GM12878 (cell line): ENCODE data around the gene C2orf68. TPM values are rescaled to one million over a fixed set of nuclear protein-coding genes. Genes with fewer than 3 reads are reported as not detected.
"Not testable (repeated sequence)": the region's sequence is repeated elsewhere in the genome, so short reads cannot be mapped to it uniquely, and the experiment has no call there.

ENCODE experiments used
- ATAC-seq: fragments of 200-7000 bp; cut with Tn5 transposase; 3 replicates; pipeline ENCODE4 v1.9.1; 2020; ENCODE audit warnings: mild to moderate bottlenecking, moderate library complexity
- BruUV-seq: library from RNA; stranded (reverse); fragments of 400-500 nt; replicated peaks from 2 replicates; lab custom pipeline; 2021; lab: Mats Ljungman, UMichigan
- CTCF ChIA-PET: fragments of 300-600 bp; sonication (Branson Sonifier 250); formaldehyde crosslinking; extraction: SDS; loops from one replicate; lab custom pipeline; 2021; ENCODE audit warnings: inconsistent platforms; lab: Yijun Ruan, JAX
- POLR2A ChIA-PET: fragments of 350-600 bp; formaldehyde crosslinking; extraction: SDS; loops from one replicate; lab custom pipeline; 2021; ENCODE audit warnings: inconsistent platforms; lab: Charles Lee
- RAD21 ChIA-PET: fragments of 300-600 bp; sonication (Branson Sonifier 250); formaldehyde crosslinking; loops from one replicate; lab custom pipeline; 2023; ENCODE audit warnings: antibody characterized with exemption; ENCODE audit not compliant: unreplicated experiment; lab: Charles Lee
- SMC1A ChIA-PET: fragments of 300-600 bp; sonication (Branson Sonifier 250); formaldehyde crosslinking; loops from one replicate; lab custom pipeline; 2023; ENCODE audit not compliant: unreplicated experiment, uncharacterized antibody; lab: Charles Lee
- DNase-seq: peaks from one replicate; pipeline ENCODE4 v3.0.0-alpha.2; 2011; ENCODE audit warnings: low read depth, low spot score
- FAIRE-seq: peaks from 3 replicates; lab custom pipeline; 2011; peaks lifted over from hg19 to GRCh38; lab: Jason Lieb, UNC
- H2AFZ ChIP-seq: 2 replicates; pipeline ENCODE4 v1.6.0; 2011; ENCODE audit warnings: low read depth, low read length, control low read depth; ENCODE audit not compliant: control insufficient read depth
- H3K27ac ChIP-seq: 2 replicates; pipeline ENCODE4 v1.5.1; 2011; ENCODE audit warnings: control low read depth; ENCODE audit not compliant: control insufficient read depth, insufficient read depth
- H3K27me3 ChIP-seq, 2 experiments: replicated peaks in 1 of 2; 2 replicates each; pipeline versions ENCODE4 v1.6.0 to v1.6.1; 2011; ENCODE audit warnings: low read length in 1 of 2; ENCODE audit not compliant: control insufficient read depth in 2 of 2, insufficient read depth in 2 of 2
- H3K36me3 ChIP-seq, 2 experiments: 2 replicates each; pipeline ENCODE4 v1.5.1; 2011; ENCODE audit warnings: low read length in 1 of 2; ENCODE audit not compliant: control insufficient read depth in 2 of 2, insufficient read depth in 2 of 2
- H3K4me1 ChIP-seq: 2 replicates; pipeline ENCODE4 v1.6.1; 2011; ENCODE audit warnings: mild to moderate bottlenecking, low read length, moderate library complexity, mixed read lengths; ENCODE audit not compliant: control insufficient read depth, insufficient read depth
- H3K4me2 ChIP-seq: 2 replicates; pipeline ENCODE4 v1.6.0; 2011; ENCODE audit warnings: control low read depth; ENCODE audit not compliant: control insufficient read depth, insufficient read depth
- H3K4me3 ChIP-seq: fragments of 200-600 bp; sonication (generic); 2 replicates; pipeline ENCODE4 v1.5.1; 2016
- H3K79me2 ChIP-seq: 2 replicates; pipeline ENCODE4 v1.6.0; 2011; ENCODE audit warnings: low read length; ENCODE audit not compliant: control insufficient read depth, insufficient read depth
- H3K9ac ChIP-seq: 2 replicates; pipeline ENCODE4 v1.8.0; 2011; ENCODE audit warnings: low read length, control low read depth, mixed read lengths; ENCODE audit not compliant: control insufficient read depth, insufficient read depth
- H3K9me3 ChIP-seq: replicated peaks from 3 replicates; pipeline ENCODE4 v1.5.1; 2011; ENCODE audit warnings: mild to moderate bottlenecking, low read length; ENCODE audit not compliant: control insufficient read depth, insufficient read depth
- H4K20me1 ChIP-seq: 2 replicates; pipeline ENCODE4 v1.6.0; 2011; ENCODE audit not compliant: control insufficient read depth, insufficient read depth
- GABPA ChIP-seq: IDR thresholded peaks from 2 replicates; pipeline ENCODE4 v1.6.1; 2014; ENCODE audit warnings: antibody characterized with exemption, low read depth, mild to moderate bottlenecking, inconsistent platforms
- MTA2 ChIP-seq: fragments of 450-650 bp; IDR thresholded peaks from 2 replicates; pipeline ENCODE4 v1.6.1; 2016; ENCODE audit warnings: low read depth, mild to moderate bottlenecking, moderate library complexity
- MTA3 ChIP-seq: IDR thresholded peaks from 2 replicates; pipeline ENCODE4 v1.6.1; 2012; ENCODE audit warnings: low read length, inconsistent platforms, borderline replicate concordance
- POU2F2 ChIP-seq: IDR thresholded peaks from 3 replicates; pipeline ENCODE4 v1.6.1; 2011; ENCODE audit warnings: low read depth, mild to moderate bottlenecking, low read length, borderline replicate concordance
- RFX5 ChIP-seq: IDR thresholded peaks from 2 replicates; pipeline ENCODE4 v1.6.1; 2011; ENCODE audit warnings: low read depth, low read length, improper control_type of control experiment
- SPI1 ChIP-seq: IDR thresholded peaks from 2 replicates; pipeline ENCODE4 v1.6.1; 2011; ENCODE audit warnings: low read depth, mild to moderate bottlenecking, low read length, moderate library complexity, borderline replicate concordance; ENCODE audit not compliant: insufficient read depth
- WGBS: methylation state at CpG from one replicate; pipeline ENCODE4 v1.1.6; 2016; ENCODE audit warnings: low lambda C conversion rate; ENCODE audit not compliant: insufficient replicate concordance, insufficient coverage; ENCODE audit errors: missing lambda C conversion rate; 5-methylcytosine and 5-hydroxymethylcytosine counted together
- in situ Hi-C: fragments of 300-500 bp; cut with MboI; formaldehyde crosslinking; loops from 9 replicates; pipeline ENCODE4 v1.14.3; 2018; ENCODE audit warnings: mixed read lengths
- intact Hi-C: fragments of 100-400 bp; cut with micrococcal nuclease; formaldehyde crosslinking; loops from one replicate; pipeline ENCODE4 v1.14.2; 2022; ENCODE audit not compliant: unreplicated experiment
- polyA plus RNA-seq, 11 experiments: library from polyadenylated mRNA; depleted of rRNA in 4 of 11; unstranded in 6 of 11; stranded (reverse) in 5 of 11; fragments of >200 nt; fragmentation: Nextera tagmentation in 4 of 11; fragmentation: Illumina TruSeq in 1 of 11; extraction: Ambion mirVana in 4 of 11; extraction: Trizol in 1 of 11; gene quantifications; 1 replicate in 1 of 11; 2 replicates in 10 of 11; pipeline versions ENCODE4 v1.2.1 to v1.2.3, GENCODE V29; 2011 to 2016; ENCODE audit warnings: inconsistent platforms in 2 of 11, missing spikeins in 2 of 11, low read depth in 1 of 11
- total RNA-seq, 4 experiments: library from RNA; depleted of rRNA in 3 of 4; stranded (reverse); fragments of >200 nt in 3 of 4; fragmentation: Illumina TruSeq in 1 of 4; extraction: Trizol in 1 of 4; gene quantifications; 2 replicates each; pipeline versions ENCODE4 v1.2.1 to v1.2.3, GENCODE V29; 2013 to 2021
- TF ChIP-seq, protein P1 (sequence below): fragments of 450-650 bp; IDR thresholded peaks from 2 replicates; pipeline ENCODE4 v1.6.1; 2017; ENCODE audit warnings: mild to moderate bottlenecking, moderate library complexity

The C2orf68 gene
- total and polyA plus RNA-seq, 10 of the 15 experiments (the other 5 are each of a cell fraction or from before 2014, with no cell fraction given) = 12.7 to 56.1 (median 28.4) TPM

DNA sequence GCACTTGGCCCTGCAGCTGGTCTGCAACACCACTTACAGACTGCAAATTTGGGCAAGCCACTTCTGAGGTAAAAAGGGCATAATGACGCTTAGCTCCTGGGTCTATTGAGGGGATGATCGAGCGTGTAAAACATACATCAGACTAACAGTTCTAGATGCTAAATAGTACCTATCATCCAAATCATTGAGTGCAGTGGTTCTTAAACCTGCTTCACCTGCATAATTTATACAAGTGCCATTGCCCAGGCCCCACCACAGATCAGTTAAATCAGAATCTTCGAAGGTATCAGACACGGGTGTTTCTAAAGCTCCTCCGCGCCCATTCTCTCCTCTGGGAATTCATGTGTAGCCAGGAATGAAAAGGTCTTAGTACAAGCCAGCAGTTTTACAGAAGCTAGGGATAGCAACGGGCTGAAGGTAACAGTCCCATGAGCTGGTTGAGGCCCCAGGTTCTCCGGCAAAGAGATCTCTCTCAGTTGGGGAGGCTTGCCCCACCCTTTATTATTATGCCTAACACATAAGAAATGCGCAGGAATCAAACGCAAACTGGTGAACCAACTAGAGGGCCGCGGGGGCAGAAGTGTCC is 17.1 kb downstream of the C2orf68 start (continued):
- TF ChIP-seq, protein P1, sequence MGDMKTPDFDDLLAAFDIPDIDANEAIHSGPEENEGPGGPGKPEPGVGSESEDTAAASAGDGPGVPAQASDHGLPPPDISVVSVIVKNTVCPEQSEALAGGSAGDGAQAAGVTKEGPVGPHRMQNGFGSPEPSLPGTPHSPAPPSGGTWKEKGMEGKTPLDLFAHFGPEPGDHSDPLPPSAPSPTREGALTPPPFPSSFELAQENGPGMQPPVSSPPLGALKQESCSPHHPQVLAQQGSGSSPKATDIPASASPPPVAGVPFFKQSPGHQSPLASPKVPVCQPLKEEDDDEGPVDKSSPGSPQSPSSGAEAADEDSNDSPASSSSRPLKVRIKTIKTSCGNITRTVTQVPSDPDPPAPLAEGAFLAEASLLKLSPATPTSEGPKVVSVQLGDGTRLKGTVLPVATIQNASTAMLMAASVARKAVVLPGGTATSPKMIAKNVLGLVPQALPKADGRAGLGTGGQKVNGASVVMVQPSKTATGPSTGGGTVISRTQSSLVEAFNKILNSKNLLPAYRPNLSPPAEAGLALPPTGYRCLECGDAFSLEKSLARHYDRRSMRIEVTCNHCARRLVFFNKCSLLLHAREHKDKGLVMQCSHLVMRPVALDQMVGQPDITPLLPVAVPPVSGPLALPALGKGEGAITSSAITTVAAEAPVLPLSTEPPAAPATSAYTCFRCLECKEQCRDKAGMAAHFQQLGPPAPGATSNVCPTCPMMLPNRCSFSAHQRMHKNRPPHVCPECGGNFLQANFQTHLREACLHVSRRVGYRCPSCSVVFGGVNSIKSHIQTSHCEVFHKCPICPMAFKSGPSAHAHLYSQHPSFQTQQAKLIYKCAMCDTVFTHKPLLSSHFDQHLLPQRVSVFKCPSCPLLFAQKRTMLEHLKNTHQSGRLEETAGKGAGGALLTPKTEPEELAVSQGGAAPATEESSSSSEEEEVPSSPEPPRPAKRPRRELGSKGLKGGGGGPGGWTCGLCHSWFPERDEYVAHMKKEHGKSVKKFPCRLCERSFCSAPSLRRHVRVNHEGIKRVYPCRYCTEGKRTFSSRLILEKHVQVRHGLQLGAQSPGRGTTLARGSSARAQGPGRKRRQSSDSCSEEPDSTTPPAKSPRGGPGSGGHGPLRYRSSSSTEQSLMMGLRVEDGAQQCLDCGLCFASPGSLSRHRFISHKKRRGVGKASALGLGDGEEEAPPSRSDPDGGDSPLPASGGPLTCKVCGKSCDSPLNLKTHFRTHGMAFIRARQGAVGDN = no peak
- TF ChIP-seq GABPA (no peak), POU2F2 (no peak)

DNA sequence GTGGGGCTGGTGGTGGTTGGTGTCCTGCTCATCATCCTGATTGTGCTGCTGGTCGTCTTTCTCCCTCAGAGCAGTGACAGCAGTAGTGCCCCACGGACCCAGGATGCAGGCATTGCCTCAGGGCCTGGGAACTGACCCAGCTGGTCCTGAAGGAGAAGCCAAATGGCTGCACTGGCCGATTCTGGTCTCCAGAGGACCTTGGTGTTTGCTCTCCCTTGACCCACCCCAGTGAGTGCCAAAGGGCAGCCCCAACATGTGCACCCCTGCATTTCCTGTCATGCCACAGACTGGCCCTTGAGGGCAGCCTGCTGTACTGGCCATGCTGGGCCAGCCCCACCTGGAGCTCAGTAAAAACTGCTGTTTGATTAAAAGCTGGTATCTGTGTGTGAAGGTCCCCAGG is 18.8 kb downstream of the C2orf68 start:
- ChIA-PET CTCF (interaction anchor here (0.9 kb wide), 1 partner anchor 154 kb away, joined by 3 read pairs; no protein-coding TSS in a partner anchor), RAD21 (no interaction called here), POLR2A (no interaction called here), SMC1A (interaction anchor here (2.3 kb wide), 1 partner anchor 15 kb away, joined by 6 read pairs; the partner anchor contains the start of gene VAMP8)
- Histone ChIP-seq H3K4me3 (no peak overlapping the region), H3K79me2 (peaks cover 28% of the 10 kb centered on the region), H3K9me3 (no peaks in the 10 kb centered on the region), H4K20me1 (no peaks in the 10 kb centered on the region), H3K27me3 (no peaks in the 10 kb centered on the region), H3K4me1 (peaks cover 9% of the 10 kb centered on the region), H3K27ac (no peak overlapping the region), H2AFZ (no peak overlapping the region), H3K9ac (no peak overlapping the region), H3K36me3 (peaks cover 0 to 8% of the 10 kb centered on the region in 2 experiments; a peak in 2 of 4 replicates), H3K4me2 (no peak overlapping the region)
- FAIRE-seq = no peak
- WGBS = 24% methylated on average over 3 of the region's 3 CpGs
- no TSS peak for BruUV-seq
- no peak for TF ChIP-seq RFX5
- no peak for TF ChIP-seq MTA2
- TF ChIP-seq SPI1 = no peak
- no peak for TF ChIP-seq MTA3
- no peak for DNase-seq
- in situ Hi-C loops (no loop called here), intact Hi-C loops (no loop called here)
- no peak for ATAC-seq

DNA sequence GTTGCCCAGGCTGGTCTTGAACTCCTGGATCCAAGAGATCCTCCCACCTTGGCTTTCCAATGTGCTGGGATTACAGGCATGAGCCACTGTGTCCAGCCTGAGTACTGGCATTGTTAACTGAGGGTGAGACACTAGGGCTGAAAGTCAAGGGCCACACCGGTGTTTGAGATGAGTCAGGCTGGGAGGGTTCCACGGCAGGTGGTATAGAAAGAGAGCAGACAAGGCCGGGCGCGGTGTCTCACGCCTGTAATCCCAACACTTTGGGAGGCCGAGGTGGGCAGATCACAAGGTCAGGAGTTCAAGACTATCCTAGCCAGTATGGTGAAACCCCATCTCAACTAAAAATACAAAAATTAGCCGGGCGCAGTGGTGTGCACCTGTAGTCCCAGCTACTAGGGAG is 19.6 kb downstream of the C2orf68 start:
- H3K4me2 ChIP-seq, in situ Hi-C loops, H3K4me1 ChIP-seq, H3K27ac ChIP-seq, BruUV-seq, H3K9me3 ChIP-seq, H3K9ac ChIP-seq, H3K36me3 ChIP-seq, FAIRE-seq, H3K27me3 ChIP-seq, ATAC-seq, H3K4me3 ChIP-seq, RAD21 ChIA-PET, intact Hi-C loops, DNase-seq, H2AFZ ChIP-seq, H4K20me1 ChIP-seq: not testable (repeated sequence)
- 99% methylated on average over 9 of the region's 9 CpGs for WGBS
- CTCF ChIA-PET = interaction anchor here (0.9 kb wide), 1 partner anchor 153 kb away, joined by 3 read pairs; no protein-coding TSS in a partner anchor
- H3K79me2 ChIP-seq = peaks cover 27% of the 10 kb centered on the region
- POLR2A ChIA-PET = interaction anchor here (0.6 to 1.4 kb wide), 2 partner anchors 15 to 19 kb away, joined by 3 to 8 read pairs; partner anchors contain the start of genes C2orf68 and VAMP8
- SMC1A ChIA-PET = interaction anchor here (0.5 to 2.3 kb wide), 2 partner anchors 15 to 306 kb away, joined by 4 to 6 read pairs; partner anchors contain the start of gene VAMP8
